ENCODE data around the gene ANAPC2.

DNA sequence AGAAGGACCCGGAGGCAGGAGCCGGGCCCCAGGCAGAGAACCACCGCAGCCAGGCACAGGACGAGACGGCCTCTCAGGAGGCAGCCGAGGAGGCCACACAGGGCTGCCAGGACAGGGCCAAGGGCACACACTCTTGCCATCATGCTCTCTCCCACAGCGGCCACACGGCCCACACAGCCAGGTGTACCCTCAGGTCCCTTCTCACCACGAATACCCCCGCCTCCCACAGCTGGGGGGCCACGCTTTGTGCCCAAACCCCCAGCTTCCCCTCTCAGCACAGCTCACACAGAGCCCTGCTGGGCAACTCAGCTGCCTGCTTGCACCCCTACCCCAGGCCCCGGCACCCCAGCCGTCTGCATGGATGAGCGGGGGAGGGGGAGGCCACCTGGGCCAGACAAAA, 5.4 kb upstream of the ANAPC2 start:
- TF ChIP-seq, protein P1, sequence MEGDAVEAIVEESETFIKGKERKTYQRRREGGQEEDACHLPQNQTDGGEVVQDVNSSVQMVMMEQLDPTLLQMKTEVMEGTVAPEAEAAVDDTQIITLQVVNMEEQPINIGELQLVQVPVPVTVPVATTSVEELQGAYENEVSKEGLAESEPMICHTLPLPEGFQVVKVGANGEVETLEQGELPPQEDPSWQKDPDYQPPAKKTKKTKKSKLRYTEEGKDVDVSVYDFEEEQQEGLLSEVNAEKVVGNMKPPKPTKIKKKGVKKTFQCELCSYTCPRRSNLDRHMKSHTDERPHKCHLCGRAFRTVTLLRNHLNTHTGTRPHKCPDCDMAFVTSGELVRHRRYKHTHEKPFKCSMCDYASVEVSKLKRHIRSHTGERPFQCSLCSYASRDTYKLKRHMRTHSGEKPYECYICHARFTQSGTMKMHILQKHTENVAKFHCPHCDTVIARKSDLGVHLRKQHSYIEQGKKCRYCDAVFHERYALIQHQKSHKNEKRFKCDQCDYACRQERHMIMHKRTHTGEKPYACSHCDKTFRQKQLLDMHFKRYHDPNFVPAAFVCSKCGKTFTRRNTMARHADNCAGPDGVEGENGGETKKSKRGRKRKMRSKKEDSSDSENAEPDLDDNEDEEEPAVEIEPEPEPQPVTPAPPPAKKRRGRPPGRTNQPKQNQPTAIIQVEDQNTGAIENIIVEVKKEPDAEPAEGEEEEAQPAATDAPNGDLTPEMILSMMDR (IDR thresholded peaks at IDR 0.05 in 4 of 5, conservative IDR thresholded peaks at IDR 0.05 in 1 of 5) = no peak
- no peak for TF ChIP-seq POLR2A (IDR thresholded peaks at IDR 0.05)

Measured in gastrocnemius medialis (tissue), 4 donors.